ENCODE results near the gene KAT14.
"Not testable (repeated sequence)": the region's sequence is repeated elsewhere in the genome, so short reads cannot be mapped to it uniquely, and the experiment has no call there.

DNA sequence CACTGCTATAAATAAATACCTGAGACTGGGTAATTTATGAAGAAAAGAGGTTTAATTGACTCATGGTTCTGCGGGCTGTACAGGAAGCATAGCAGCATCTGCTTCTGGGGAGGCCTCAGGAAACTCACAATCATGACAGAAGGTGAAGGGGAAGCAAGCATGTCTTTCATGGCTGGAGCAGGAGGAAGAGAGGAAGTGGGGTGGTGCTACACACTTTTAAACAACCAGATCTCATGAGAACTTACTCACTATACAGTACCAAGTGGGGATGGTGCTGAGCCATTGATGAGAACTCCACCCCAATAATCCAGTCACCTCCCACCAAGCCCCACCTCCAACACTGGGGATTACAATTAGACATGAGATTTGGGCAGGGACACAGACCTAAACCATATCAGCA, 9.1 kb upstream of the KAT14 start:
- TF ChIP-seq POLR2AphosphoS5, EP300, POLR2A (IDR thresholded peaks at IDR 0.05): not testable (repeated sequence)
- TF ChIP-seq, protein P1, sequence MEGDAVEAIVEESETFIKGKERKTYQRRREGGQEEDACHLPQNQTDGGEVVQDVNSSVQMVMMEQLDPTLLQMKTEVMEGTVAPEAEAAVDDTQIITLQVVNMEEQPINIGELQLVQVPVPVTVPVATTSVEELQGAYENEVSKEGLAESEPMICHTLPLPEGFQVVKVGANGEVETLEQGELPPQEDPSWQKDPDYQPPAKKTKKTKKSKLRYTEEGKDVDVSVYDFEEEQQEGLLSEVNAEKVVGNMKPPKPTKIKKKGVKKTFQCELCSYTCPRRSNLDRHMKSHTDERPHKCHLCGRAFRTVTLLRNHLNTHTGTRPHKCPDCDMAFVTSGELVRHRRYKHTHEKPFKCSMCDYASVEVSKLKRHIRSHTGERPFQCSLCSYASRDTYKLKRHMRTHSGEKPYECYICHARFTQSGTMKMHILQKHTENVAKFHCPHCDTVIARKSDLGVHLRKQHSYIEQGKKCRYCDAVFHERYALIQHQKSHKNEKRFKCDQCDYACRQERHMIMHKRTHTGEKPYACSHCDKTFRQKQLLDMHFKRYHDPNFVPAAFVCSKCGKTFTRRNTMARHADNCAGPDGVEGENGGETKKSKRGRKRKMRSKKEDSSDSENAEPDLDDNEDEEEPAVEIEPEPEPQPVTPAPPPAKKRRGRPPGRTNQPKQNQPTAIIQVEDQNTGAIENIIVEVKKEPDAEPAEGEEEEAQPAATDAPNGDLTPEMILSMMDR (IDR thresholded peaks at IDR 0.05): not testable (repeated sequence)

Measured in sigmoid colon (tissue), 4 donors.